Measurements from ENCODE around the gene PRR35. TPM values are rescaled to one million over a fixed set of nuclear protein-coding genes. Genes with fewer than 3 reads are reported as not detected.

The PRR35 gene
- total RNA-seq, 2 experiments from 2014 or later = not detected

- no peaks in the 10 kb centered on the region for H3K36me3 Mint-ChIP-seq (ENCODE audit: low read depth)
- POLR2A ChIA-PET = no interaction called here
- H3K27ac Mint-ChIP-seq = no peak overlapping the region
- no peaks in the 10 kb centered on the region for H3K9me3 Mint-ChIP-seq
- ATAC-seq (no peak), DNase-seq (no peak)
- H3K4me1 Mint-ChIP-seq (ENCODE audit: low read depth) = no peaks in the 10 kb centered on the region
- no peak overlapping the region for H3K4me3 Mint-ChIP-seq
- no peaks in the 10 kb centered on the region for H3K27me3 Mint-ChIP-seq
- intact Hi-C loops (cut with micrococcal nuclease) = no loop called here
- no peak for TF ChIP-seq CTCF (IDR thresholded peaks at IDR 0.05)
- CTCF ChIA-PET = no interaction called here
These were observed 43.9 kb upstream of the PRR35 start for GRCh38 chr16:516301-516700.

GRCh38 chr16:518858-519257, 41.3 kb upstream of the PRR35 start:
- DNase-seq = no peak
- Mint-ChIP-seq H3K4me3 (no peak overlapping the region), H3K27ac (no peak overlapping the region), H3K27me3 (no peaks in the 10 kb centered on the region), H3K9me3 (no peaks in the 10 kb centered on the region), H3K36me3 (ENCODE audit: low read depth) (no peaks in the 10 kb centered on the region), H3K4me1 (ENCODE audit: low read depth) (peaks cover 2% of the 10 kb centered on the region)
- ATAC-seq = no peak
- ChIA-PET POLR2A (interaction anchor here (0.6 kb wide), 1 partner anchor 39 kb away, joined by 3 read pairs; no protein-coding TSS in a partner anchor), CTCF (interaction anchor here (1.2 kb wide), 1 partner anchor 82 kb away, joined by 3 read pairs; no protein-coding TSS in a partner anchor)
- intact Hi-C loops (cut with micrococcal nuclease) = no loop called here
- no peak for TF ChIP-seq CTCF (IDR thresholded peaks at IDR 0.05)

DNA sequence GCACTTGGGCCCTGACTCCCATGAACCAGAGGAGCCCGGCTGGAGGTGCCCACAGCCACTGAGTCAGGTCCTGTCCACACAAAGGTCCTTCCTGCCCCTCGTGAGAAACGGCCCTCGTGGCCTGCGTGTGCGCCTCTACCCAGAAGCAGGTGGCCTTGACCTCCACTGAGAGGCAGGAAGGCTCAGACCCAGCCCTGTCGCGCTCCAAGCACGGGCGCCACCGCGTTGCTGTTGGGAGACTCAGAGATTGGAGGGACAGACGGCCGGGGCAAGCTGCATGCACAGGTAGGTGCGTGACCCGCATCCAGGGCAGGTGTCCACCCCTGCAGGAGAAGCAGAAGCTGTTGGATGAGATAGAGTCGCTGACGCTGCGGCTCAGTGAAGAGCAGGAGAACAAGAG, 40.8 kb upstream of the PRR35 start:
- no peak for TF ChIP-seq CTCF (IDR thresholded peaks at IDR 0.05)
- ChIA-PET CTCF (no interaction called here), POLR2A (interaction anchor here (0.6 kb wide), 1 partner anchor 39 kb away, joined by 3 read pairs; no protein-coding TSS in a partner anchor)
- no peaks in the 10 kb centered on the region for H3K36me3 Mint-ChIP-seq (ENCODE audit: low read depth)
- H3K4me3 Mint-ChIP-seq = no peak overlapping the region
- H3K27me3 Mint-ChIP-seq = no peaks in the 10 kb centered on the region
- intact Hi-C loops (cut with micrococcal nuclease) = no loop called here
- ATAC-seq (no peak), DNase-seq (no peak)
- no peak overlapping the region for H3K27ac Mint-ChIP-seq
- H3K4me1 Mint-ChIP-seq (ENCODE audit: low read depth) = peaks cover 8% of the 10 kb centered on the region
- H3K9me3 Mint-ChIP-seq = no peaks in the 10 kb centered on the region

- H3K4me1 Mint-ChIP-seq (ENCODE audit: low read depth) = peaks cover 12% of the 10 kb centered on the region
- no peak overlapping the region for H3K27ac Mint-ChIP-seq
- POLR2A ChIA-PET = no interaction called here
- no peak for TF ChIP-seq CTCF (IDR thresholded peaks at IDR 0.05)
- intact Hi-C loops (cut with micrococcal nuclease) = no loop called here
- DNase-seq (no peak), ATAC-seq (no peak)
- CTCF ChIA-PET = no interaction called here
- no peaks in the 10 kb centered on the region for H3K27me3 Mint-ChIP-seq
- peaks cover 3% of the 10 kb centered on the region for H3K36me3 Mint-ChIP-seq (ENCODE audit: low read depth)
- H3K4me3 Mint-ChIP-seq = no peak overlapping the region
- no peaks in the 10 kb centered on the region for H3K9me3 Mint-ChIP-seq
These were observed 40.1 kb upstream of the PRR35 start for GRCh38 chr16:519841-520687.

GRCh38 chr16:520847-521246, 39.3 kb upstream of the PRR35 start:
- CTCF ChIA-PET = no interaction called here
- H3K4me3 Mint-ChIP-seq = no peak overlapping the region
- H3K9me3 Mint-ChIP-seq = no peaks in the 10 kb centered on the region
- no peak for DNase-seq
- H3K36me3 Mint-ChIP-seq (ENCODE audit: low read depth) = peaks cover 7% of the 10 kb centered on the region
- no peak overlapping the region for H3K27ac Mint-ChIP-seq
- intact Hi-C loops (cut with micrococcal nuclease) = no loop called here
- no peak for TF ChIP-seq CTCF (IDR thresholded peaks at IDR 0.05)
- POLR2A ChIA-PET = no interaction called here
- no peak for ATAC-seq
- H3K4me1 Mint-ChIP-seq (ENCODE audit: low read depth) = peaks cover 20% of the 10 kb centered on the region
- no peaks in the 10 kb centered on the region for H3K27me3 Mint-ChIP-seq

Measured in activated CD8-positive, alpha-beta T cell treated with anti-CD3 and anti-CD28 coated beads for 36 hours (primary cell).